Nephron progenitor cell (in vitro differentiated cells): Measurements from ENCODE around the gene B4GALT6.
"Not testable (repeated sequence)": the region's sequence is repeated elsewhere in the genome, so short reads cannot be mapped to it uniquely, and the experiment has no call there.

Source experiments
- DNase-seq: peaks from one replicate; pipeline ENCODE4 v3.0.0; 2021
- H3K27ac Mint-ChIP-seq: 2 replicates; pipeline ENCODE4 v1.8.0; 2021; ENCODE audit warnings: mild to moderate bottlenecking, moderate library complexity, mixed read lengths
- H3K27me3 Mint-ChIP-seq: 2 replicates; pipeline ENCODE4 v1.8.0; 2021; ENCODE audit warnings: mild to moderate bottlenecking, low read depth, mixed read lengths; ENCODE audit not compliant: poor library complexity
- H3K36me3 Mint-ChIP-seq: 2 replicates; pipeline ENCODE4 v1.8.0; 2021; ENCODE audit warnings: low read depth, mixed read lengths
- H3K4me1 Mint-ChIP-seq: 2 replicates; pipeline ENCODE4 v1.8.0; 2021; ENCODE audit warnings: mixed read lengths
- H3K4me3 Mint-ChIP-seq: 2 replicates; pipeline ENCODE4 v1.8.0; 2021; ENCODE audit warnings: mild to moderate bottlenecking, moderate library complexity, mixed read lengths
- H3K9me3 Mint-ChIP-seq: 2 replicates; pipeline ENCODE4 v1.8.0; 2021; ENCODE audit warnings: mild to moderate bottlenecking, moderate library complexity, mixed read lengths
- TF ChIP-seq, protein P1 (sequence below): fragments of 200-600 bp; sonication (generic); IDR thresholded peaks from 2 replicates; pipeline ENCODE4 v1.5.0; 2021; ENCODE audit warnings: antibody characterized with exemption

The B4GALT6 gene, protein sequence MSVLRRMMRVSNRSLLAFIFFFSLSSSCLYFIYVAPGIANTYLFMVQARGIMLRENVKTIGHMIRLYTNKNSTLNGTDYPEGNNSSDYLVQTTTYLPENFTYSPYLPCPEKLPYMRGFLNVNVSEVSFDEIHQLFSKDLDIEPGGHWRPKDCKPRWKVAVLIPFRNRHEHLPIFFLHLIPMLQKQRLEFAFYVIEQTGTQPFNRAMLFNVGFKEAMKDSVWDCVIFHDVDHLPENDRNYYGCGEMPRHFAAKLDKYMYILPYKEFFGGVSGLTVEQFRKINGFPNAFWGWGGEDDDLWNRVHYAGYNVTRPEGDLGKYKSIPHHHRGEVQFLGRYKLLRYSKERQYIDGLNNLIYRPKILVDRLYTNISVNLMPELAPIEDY

GRCh38 chr18:31684279-31685096, at the start of gene B4GALT6:
Gene B4GALT6, minus strand, starts transcription at chr18:31684581. Its CDS starts 155 bp downstream, at chr18:31684426.
- H3K4me1 Mint-ChIP-seq: peaks cover 53% of the 10 kb centered on the region
- DNase-seq: peak; percentile 74

DNA sequence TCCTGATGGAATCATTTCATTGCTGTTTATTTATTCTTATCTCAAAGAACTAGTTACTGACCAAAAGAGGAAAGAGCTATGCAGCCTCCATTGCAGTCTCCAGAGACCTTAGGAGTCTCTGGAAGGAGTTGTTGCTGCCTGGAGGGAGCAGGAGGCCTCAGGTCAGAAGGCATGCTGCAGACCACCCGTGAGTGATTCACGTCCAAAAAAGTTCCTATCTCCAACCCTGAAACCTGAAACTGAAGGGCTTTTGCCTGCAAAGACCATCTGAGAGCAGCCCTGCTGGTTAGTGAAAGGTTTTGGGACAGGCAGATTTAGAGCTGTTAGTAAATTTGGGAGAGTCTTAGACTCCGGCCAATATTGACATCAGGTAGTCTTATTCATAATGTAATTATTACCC, 47.2 kb upstream of the B4GALT6 start:
- TF ChIP-seq, protein P1, sequence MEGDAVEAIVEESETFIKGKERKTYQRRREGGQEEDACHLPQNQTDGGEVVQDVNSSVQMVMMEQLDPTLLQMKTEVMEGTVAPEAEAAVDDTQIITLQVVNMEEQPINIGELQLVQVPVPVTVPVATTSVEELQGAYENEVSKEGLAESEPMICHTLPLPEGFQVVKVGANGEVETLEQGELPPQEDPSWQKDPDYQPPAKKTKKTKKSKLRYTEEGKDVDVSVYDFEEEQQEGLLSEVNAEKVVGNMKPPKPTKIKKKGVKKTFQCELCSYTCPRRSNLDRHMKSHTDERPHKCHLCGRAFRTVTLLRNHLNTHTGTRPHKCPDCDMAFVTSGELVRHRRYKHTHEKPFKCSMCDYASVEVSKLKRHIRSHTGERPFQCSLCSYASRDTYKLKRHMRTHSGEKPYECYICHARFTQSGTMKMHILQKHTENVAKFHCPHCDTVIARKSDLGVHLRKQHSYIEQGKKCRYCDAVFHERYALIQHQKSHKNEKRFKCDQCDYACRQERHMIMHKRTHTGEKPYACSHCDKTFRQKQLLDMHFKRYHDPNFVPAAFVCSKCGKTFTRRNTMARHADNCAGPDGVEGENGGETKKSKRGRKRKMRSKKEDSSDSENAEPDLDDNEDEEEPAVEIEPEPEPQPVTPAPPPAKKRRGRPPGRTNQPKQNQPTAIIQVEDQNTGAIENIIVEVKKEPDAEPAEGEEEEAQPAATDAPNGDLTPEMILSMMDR: no peak
- Mint-ChIP-seq H3K27ac (peak overlapping the region; percentile 10), H3K27me3 (no peaks in the 10 kb centered on the region), H3K9me3 (peaks cover 8% of the 10 kb centered on the region), H3K36me3 (no peaks in the 10 kb centered on the region), H3K4me3 (no peak overlapping the region), H3K4me1 (peaks cover 13% of the 10 kb centered on the region)
- peak; percentile 8 for DNase-seq

More at GRCh38 chr18:31684279-31685096, at the start of gene B4GALT6:
- TF ChIP-seq, protein P1: no peak
- H3K27me3 Mint-ChIP-seq: no peaks in the 10 kb centered on the region
- H3K4me3 Mint-ChIP-seq: peak within 1 kb of the TSS; percentile 99
- no peaks in the 10 kb centered on the region for H3K9me3 Mint-ChIP-seq
- H3K36me3 Mint-ChIP-seq: no peaks in the 10 kb centered on the region
- H3K27ac Mint-ChIP-seq: peak within 1 kb of the TSS; percentile 80

DNA sequence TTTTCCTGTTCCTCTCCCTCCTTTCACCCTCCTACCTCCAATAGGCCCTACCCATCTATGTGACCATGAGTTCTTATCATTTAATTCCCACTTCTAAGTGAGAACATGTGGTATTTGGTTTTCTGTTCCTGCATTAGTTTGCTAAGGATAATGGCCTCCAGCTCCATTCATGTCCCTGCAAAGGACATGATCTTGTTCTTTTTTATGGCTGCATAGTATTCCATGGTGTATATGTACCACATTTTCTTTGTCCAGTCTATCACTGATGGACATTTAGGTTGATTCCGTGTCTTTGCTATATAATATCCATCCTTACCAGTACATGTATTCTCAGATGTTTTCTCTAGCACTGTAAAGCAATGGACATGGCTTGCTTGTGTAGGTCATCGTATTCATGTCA, 44.8 kb upstream of the B4GALT6 start:
- not testable (repeated sequence) for H3K27ac Mint-ChIP-seq, H3K27me3 Mint-ChIP-seq, H3K4me3 Mint-ChIP-seq, DNase-seq, H3K9me3 Mint-ChIP-seq, H3K36me3 Mint-ChIP-seq
- peaks cover 16% of the 10 kb centered on the region for H3K4me1 Mint-ChIP-seq

DNA sequence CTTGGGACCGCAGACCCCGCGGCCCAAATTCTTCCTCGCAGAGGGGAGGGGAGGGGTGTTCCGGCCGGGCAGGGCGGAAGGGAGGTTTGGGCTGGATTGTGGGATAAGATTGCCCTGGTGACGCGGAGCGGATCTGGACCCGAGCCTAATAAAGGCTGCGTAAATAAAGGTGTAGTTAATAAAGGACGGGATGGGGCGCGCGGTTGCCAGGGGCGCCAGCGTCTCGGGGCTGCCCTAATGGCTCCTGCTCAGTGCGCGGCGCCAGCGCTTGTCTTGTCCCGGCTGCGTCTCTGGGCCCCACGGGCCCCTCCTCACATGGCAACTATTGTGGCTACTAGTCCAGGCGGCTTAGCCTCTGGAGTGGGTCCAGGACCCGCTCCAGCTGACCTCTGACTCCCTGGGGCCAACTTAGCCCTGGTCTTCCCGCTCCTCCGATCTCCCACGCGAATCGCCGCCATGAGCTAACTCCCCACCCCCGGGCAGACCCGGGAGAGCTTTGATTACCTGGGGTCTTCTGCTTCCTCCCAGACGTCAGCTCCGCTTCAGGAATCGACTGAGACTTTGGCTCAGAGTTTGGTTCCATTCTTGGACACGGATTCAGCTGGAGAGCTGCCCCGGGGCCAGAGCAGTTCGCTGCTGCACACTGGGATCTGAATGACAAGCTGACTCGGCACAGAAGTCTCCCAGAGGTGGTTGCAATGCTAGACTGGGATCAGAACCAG, 39.8 kb upstream of the B4GALT6 start:
- Mint-ChIP-seq H3K36me3 (no peaks in the 10 kb centered on the region), H3K4me1 (peaks cover 10% of the 10 kb centered on the region), H3K9me3 (peaks cover 11% of the 10 kb centered on the region), H3K4me3 (no peak overlapping the region), H3K27ac (no peak overlapping the region), H3K27me3 (no peaks in the 10 kb centered on the region)
- TF ChIP-seq, protein P1: no peak
- DNase-seq: no peak

- Mint-ChIP-seq H3K4me1 (peaks cover 10% of the 10 kb centered on the region), H3K9me3 (peaks cover 16% of the 10 kb centered on the region), H3K27ac (peak overlapping the region; percentile 29), H3K36me3 (no peaks in the 10 kb centered on the region), H3K27me3 (no peaks in the 10 kb centered on the region), H3K4me3 (no peak overlapping the region)
- TF ChIP-seq, protein P1: no peak
- DNase-seq: no peak
These were observed 39.2 kb upstream of the B4GALT6 start for GRCh38 chr18:31723639-31723989.

DNA sequence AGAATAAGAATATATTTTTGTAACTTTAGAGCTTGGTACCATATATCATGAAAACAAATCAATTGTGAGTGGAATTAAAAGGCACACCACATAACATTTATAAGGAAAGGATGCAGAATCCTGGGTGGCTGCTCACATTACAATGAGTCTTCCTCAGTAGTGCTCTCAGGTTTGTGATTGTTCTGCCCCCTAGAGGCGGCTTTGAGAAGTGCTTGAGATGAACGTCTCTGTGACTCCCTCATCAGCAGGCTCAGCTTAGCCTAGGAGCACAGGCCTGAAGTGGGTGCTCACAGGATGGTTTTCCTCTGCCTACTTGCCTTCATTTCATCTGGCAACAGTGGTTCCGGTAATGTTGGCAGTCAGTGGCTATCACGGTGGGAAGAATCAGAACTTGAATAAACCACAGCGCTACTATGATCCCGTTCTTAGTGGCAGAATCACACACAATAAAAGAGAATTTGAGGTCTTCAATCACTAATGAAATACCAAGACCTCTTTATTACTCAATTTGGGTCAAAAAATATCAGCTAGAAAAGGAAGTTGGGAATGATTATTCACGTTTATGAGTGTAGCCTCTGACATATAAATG, 38.1 kb upstream of the B4GALT6 start:
- H3K4me3 Mint-ChIP-seq: no peak overlapping the region
- H3K4me1 Mint-ChIP-seq: peaks cover 10% of the 10 kb centered on the region
- H3K36me3 Mint-ChIP-seq: no peaks in the 10 kb centered on the region
- DNase-seq: peak; percentile 83
- no peak overlapping the region for H3K27ac Mint-ChIP-seq
- H3K27me3 Mint-ChIP-seq: no peaks in the 10 kb centered on the region
- H3K9me3 Mint-ChIP-seq: peaks cover 24% of the 10 kb centered on the region
- TF ChIP-seq, protein P1: peak; percentile 86
